Effector memory CD4-positive, alpha-beta T cell (primary cell): ENCODE measurements around the gene TPM2.

Experiments
- DNase-seq, 3 donors: peaks; one replicate each; pipeline ENCODE4 v3.0.0-alpha.2; 2020
- H3K27ac ChIP-seq: 2 replicates; pipeline ENCODE4 v1.7.0; 2013; ENCODE audit warnings: mild to moderate bottlenecking, low read length, moderate library complexity; ENCODE audit not compliant: insufficient read depth, poor library complexity, severe bottlenecking
- H3K27me3 ChIP-seq: replicated peaks from 2 replicates; pipeline ENCODE4 v1.7.0; 2013; ENCODE audit warnings: mild to moderate bottlenecking, low read length; ENCODE audit not compliant: insufficient read depth, control insufficient read depth, poor library complexity, severe bottlenecking
- H3K36me3 ChIP-seq: 2 replicates; pipeline ENCODE4 v1.7.0; 2013; ENCODE audit warnings: mild to moderate bottlenecking, low read length, moderate library complexity; ENCODE audit not compliant: control insufficient read depth, insufficient read depth
- H3K4me1 ChIP-seq: 2 replicates; pipeline ENCODE4 v1.7.0; 2013; ENCODE audit warnings: low read length, mild to moderate bottlenecking; ENCODE audit not compliant: control insufficient read depth, insufficient read depth, poor library complexity, severe bottlenecking
- H3K4me3 ChIP-seq: 2 replicates; pipeline ENCODE4 v1.7.0; 2013; ENCODE audit warnings: low read length, low read depth, mild to moderate bottlenecking; ENCODE audit not compliant: insufficient read depth, poor library complexity, severe bottlenecking
- H3K9me3 ChIP-seq: 2 replicates; pipeline ENCODE4 v1.7.0; 2013; ENCODE audit warnings: mild to moderate bottlenecking, low read length, moderate library complexity; ENCODE audit not compliant: control insufficient read depth

The TPM2 gene

DNA sequence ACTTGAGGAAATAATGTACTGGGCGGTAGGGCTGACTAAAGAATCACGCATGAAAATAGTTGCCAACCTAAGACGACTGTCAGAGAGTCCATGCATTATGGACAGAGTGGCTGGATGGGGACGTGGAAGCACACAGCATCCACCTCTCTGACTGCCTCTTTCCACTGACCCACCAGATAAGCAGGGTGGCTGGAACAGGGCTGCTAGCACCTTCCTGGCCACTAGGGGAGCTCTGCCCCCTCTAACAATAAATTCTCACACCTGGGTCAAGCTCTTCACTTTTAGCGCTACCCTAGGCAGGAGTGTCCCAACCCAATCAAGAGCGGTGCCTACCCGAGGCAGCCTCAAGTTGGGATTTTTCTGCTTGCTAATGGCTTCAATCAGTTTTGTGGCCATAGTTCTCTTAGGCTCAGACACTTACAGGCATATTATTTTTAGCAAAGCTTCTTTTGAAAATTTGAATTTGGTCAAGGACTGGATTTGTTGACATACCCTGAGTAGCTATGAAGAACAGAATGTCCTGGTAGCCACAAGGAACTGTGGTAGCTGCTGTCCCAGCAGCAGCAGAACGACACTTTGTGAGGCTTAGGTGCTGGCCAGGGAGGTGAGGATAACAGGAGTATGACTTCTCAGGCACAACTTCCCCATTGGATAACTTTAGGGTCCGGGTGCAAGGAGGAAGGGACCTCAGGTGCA lies 6.9 kb upstream of the TPM2 start:
- H3K27ac ChIP-seq = no peak overlapping the region
- H3K27me3 ChIP-seq = no peaks in the 10 kb centered on the region
- peaks cover 50% of the 10 kb centered on the region for H3K36me3 ChIP-seq
- H3K4me1 ChIP-seq = peaks cover 6% of the 10 kb centered on the region
- DNase-seq = peak; percentile 40 to 42 (median 41)
- H3K9me3 ChIP-seq = no peaks in the 10 kb centered on the region
- no peak overlapping the region for H3K4me3 ChIP-seq

GRCh38 chr9:35695943-35696401 lies 6.2 kb upstream of the TPM2 start:
- H3K9me3 ChIP-seq = no peaks in the 10 kb centered on the region
- H3K4me1 ChIP-seq = peaks cover 9% of the 10 kb centered on the region
- no peak overlapping the region for H3K27ac ChIP-seq
- H3K36me3 ChIP-seq = peaks cover 43% of the 10 kb centered on the region
- no peak for DNase-seq
- H3K27me3 ChIP-seq = no peaks in the 10 kb centered on the region
- no peak overlapping the region for H3K4me3 ChIP-seq

DNA sequence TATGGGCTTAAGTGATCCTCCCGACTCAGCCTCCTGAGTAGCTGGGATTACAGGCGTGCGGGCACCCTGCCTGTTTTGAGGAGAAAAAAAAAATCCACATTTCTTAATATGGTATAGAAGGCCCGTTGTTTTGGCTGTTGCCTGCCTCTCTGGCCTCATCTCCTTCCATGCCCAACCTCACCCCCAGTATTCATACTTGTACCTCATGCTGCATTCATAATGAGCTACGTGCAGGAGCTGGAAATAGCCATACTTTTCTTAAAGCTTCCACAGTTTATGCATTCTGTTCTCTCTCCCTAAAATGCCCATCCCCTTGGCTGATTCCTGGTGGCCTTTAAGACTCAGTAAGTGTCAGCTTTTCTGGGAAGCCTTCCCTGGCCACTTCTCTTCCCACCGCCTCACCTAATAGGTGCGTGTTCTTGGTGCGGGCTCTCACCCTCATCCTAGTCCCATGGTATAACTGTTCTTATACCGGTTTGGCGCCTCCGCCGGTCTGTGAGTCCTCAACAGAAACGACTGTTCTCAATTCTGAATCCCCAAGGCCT lies 2.1 kb upstream of the TPM2 start:
- H3K27me3 ChIP-seq = no peaks in the 10 kb centered on the region
- DNase-seq = no peak
- H3K27ac ChIP-seq = no peak overlapping the region

DNA sequence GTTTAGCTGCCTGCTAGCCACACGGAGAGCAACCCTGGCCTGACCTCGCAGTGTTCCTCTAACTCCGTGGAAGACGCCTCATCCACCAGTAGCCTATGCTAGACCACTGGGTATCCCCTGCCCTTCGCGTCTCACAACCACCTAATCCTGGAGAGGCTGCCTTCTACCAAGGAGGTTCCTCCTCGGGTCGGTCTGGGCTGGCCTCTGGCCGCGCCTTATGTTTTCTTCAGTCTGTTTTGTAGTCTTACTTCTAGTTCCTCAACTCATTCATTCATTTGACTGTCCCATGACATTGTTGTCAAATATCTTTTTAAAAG lies 1.6 kb upstream of the TPM2 start:
- DNase-seq = no peak
- peaks cover 9% of the 10 kb centered on the region for H3K4me1 ChIP-seq

More for the DNA sequence above, 2.1 kb upstream of the TPM2 start:
- Histone ChIP-seq H3K36me3 (peaks cover 4% of the 10 kb centered on the region), H3K4me3 (no peak overlapping the region), H3K9me3 (no peaks in the 10 kb centered on the region), H3K4me1 (peaks cover 14% of the 10 kb centered on the region)

DNA sequence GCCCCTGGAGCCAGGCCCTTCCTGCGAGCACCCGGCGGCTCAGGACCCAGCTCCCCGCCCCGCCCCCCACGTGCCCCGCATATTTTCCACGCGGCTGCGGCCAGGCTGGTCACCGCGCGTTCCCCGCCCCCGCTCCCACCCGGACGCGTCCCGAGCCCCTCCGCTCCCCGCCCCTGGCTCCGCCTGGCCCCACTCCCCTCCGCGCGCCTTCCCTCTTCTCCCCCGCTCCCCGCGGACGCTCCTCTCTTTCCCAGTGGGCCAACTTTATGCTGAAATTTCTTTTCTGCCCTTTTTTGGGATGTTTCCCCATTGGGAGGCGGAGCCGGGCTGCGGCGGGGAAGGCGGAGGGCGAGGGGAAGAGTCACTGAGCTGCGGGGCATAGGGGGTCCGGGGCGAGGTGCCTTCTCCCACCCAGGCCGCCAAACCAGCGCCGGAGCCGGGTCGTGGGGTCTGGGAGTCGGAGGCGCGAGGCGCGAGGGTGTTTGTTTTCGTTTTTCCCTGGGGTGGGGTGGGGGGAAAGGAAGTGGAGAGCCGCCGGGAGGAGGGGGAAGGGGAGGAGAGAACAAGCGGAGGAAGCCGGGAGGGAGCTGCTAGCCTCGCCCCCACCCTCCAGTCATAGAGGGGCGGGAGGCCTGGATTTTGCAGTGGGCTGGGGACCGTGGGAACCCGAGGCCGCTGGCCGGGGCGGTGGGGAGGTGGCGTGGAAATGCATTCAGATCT lies 1.0 kb upstream of the TPM2 start:
- no peaks in the 10 kb centered on the region for H3K36me3 ChIP-seq

More for the DNA sequence above, 1.6 kb upstream of the TPM2 start:
- Histone ChIP-seq H3K9me3 (no peaks in the 10 kb centered on the region), H3K4me3 (peak overlapping the region; percentile 78), H3K27ac (peak overlapping the region; percentile 45), H3K27me3 (no peaks in the 10 kb centered on the region), H3K36me3 (peaks cover 2% of the 10 kb centered on the region)

DNA sequence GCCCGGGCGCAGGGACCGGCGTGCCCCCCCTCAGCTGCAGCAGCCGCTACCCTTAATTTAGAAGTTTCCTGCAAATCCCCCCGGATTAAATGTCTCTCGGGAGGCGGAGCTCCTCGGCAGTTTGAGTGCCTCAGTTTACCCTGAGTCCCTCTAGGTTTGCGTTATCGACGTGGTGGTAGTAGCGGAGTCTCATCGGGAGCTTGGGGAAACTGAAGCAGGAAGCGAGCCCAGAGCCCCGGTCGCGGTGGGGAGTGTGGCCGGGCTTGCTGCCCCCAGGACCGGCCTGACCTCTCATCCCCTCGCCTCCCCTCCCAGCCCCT lies 529 bp upstream of the TPM2 start:
- Histone ChIP-seq H3K4me3 (peak overlapping the region; percentile 78), H3K9me3 (no peaks in the 10 kb centered on the region), H3K27me3 (no peaks in the 10 kb centered on the region), H3K27ac (no peak overlapping the region), H3K4me1 (peaks cover 9% of the 10 kb centered on the region), H3K36me3 (no peaks in the 10 kb centered on the region)
- no peak for DNase-seq

More for the DNA sequence above, 1.0 kb upstream of the TPM2 start:
- peak in 1 of 3 donors; percentile 9 for DNase-seq
- no peaks in the 10 kb centered on the region for H3K27me3 ChIP-seq
- H3K4me1 ChIP-seq = peaks cover 9% of the 10 kb centered on the region
- H3K27ac ChIP-seq = peak overlapping the region; percentile 45
- H3K4me3 ChIP-seq = peak overlapping the region; percentile 78
- H3K9me3 ChIP-seq = no peaks in the 10 kb centered on the region

- DNase-seq = no peak
- Histone ChIP-seq H3K4me1 (peaks cover 9% of the 10 kb centered on the region), H3K36me3 (no peaks in the 10 kb centered on the region), H3K9me3 (no peaks in the 10 kb centered on the region), H3K27ac (peak overlapping the region; percentile 21), H3K27me3 (no peaks in the 10 kb centered on the region), H3K4me3 (no peak overlapping the region)
Observed at GRCh38 chr9:35688558-35689541, 875 bp downstream of the TPM2 start.

DNA sequence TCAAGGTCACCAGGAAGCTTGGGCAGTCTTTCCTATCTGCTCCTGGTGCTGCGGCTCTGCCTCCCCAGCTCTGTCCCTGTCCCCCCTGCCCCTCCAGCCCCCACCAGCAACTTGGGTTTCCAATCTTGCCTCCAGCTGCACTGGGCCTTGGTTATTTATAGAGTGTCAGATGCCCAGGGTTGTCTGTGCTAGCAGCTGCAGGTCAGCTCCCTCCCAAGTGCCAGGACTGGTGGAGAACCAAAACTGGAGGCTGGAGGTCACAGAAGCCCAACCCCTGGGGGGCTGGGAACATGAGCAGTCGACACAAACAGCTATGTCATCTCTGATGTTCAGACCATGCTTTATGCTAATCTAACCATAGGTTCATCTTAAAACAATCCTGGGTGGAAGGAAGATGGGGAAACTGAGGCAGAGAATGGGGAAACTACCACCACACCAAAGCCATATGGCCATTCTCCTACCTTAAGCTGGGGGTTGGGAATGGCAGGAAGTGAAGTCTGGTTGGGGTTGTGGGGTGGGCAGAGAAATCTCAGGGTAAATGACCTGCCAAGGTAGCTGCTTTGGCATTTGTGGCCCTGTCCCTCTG lies 1.7 kb downstream of the TPM2 start:
- no peaks in the 10 kb centered on the region for H3K9me3 ChIP-seq
- no peak for DNase-seq
- no peaks in the 10 kb centered on the region for H3K36me3 ChIP-seq
- H3K4me3 ChIP-seq = no peak overlapping the region
- peaks cover 9% of the 10 kb centered on the region for H3K4me1 ChIP-seq
- no peak overlapping the region for H3K27ac ChIP-seq
- no peaks in the 10 kb centered on the region for H3K27me3 ChIP-seq

DNA sequence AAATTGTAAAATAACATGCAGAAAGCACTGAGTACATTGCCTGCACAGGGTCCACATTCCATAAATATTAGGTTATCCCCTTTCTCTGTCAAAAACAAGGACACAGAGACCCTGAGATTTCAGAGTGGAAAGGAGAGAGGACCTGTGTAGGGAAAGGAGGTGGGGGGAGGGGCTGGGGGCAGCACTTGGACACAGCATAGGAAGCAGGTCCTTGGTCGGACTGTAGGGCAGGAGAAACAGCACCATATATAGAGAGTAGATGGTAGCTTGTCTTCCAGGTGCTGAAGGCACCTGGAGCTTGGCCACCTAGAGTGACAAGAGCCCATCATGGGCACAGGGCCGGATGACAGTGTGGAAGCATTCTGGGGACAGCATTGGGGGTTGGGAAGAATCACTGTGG lies 2.4 kb downstream of the TPM2 start:
- H3K27me3 ChIP-seq = no peaks in the 10 kb centered on the region
- no peaks in the 10 kb centered on the region for H3K36me3 ChIP-seq
- peaks cover 9% of the 10 kb centered on the region for H3K4me1 ChIP-seq
- no peak for DNase-seq
- no peaks in the 10 kb centered on the region for H3K9me3 ChIP-seq
- H3K4me3 ChIP-seq = no peak overlapping the region
- no peak overlapping the region for H3K27ac ChIP-seq
